MCF 10A (cell line): ENCODE results near the gene LRP1B. TPM values are rescaled to one million over a fixed set of nuclear protein-coding genes. Genes with fewer than 3 reads are reported as not detected.

Source experiments
- BruUV-seq: library from RNA; stranded (reverse); fragments of 400-500 nt; replicated peaks from 2 replicates; lab custom pipeline; 2021; lab: Mats Ljungman, UMichigan
- CTCF ChIA-PET: fragments of 300-600 bp; sonication (Branson Sonifier 250); formaldehyde crosslinking; extraction: SDS; loops from one replicate; lab custom pipeline; 2021; ENCODE audit warnings: antibody characterized with exemption, inconsistent platforms; lab: Yijun Ruan, JAX
- POLR2A ChIA-PET: fragments of 300-600, 350-650 bp; sonication (Branson Sonifier 250); formaldehyde crosslinking; extraction: SDS; loops from one replicate; lab custom pipeline; 2020; ENCODE audit warnings: antibody characterized with exemption, inconsistent platforms; lab: Yijun Ruan, JAX
- DNase-seq: peaks from one replicate; pipeline ENCODE4 v3.0.0-alpha.2; 2018; ENCODE audit not compliant: unreplicated experiment
- H3K27ac Mint-ChIP-seq: one replicate; pipeline ENCODE4 v1.8.0; 2022; ENCODE audit warnings: mild to moderate bottlenecking, low read depth, mixed read lengths; ENCODE audit not compliant: unreplicated experiment
- H3K27me3 Mint-ChIP-seq: one replicate; pipeline ENCODE4 v1.8.0; 2022; ENCODE audit warnings: mixed read lengths; ENCODE audit not compliant: insufficient read depth, unreplicated experiment
- H3K36me3 Mint-ChIP-seq: one replicate; pipeline ENCODE4 v1.8.0; 2022; ENCODE audit warnings: mild to moderate bottlenecking, moderate library complexity, mixed read lengths; ENCODE audit not compliant: insufficient read depth, unreplicated experiment
- H3K4me1 Mint-ChIP-seq: one replicate; pipeline ENCODE4 v1.8.0; 2022; ENCODE audit warnings: mixed read lengths; ENCODE audit not compliant: insufficient read depth, unreplicated experiment
- H3K4me3 Mint-ChIP-seq: one replicate; pipeline ENCODE4 v1.8.0; 2022; ENCODE audit warnings: mild to moderate bottlenecking, moderate library complexity, mixed read lengths; ENCODE audit not compliant: unreplicated experiment
- H3K9me3 Mint-ChIP-seq: one replicate; pipeline ENCODE4 v1.8.0; 2022; ENCODE audit warnings: mixed read lengths; ENCODE audit not compliant: unreplicated experiment
- CTCF ChIP-seq: fragments of 200-600 bp; IDR thresholded peaks from one replicate; pipeline ENCODE4 v1.8.0; 2022; ENCODE audit warnings: antibody characterized with exemption, mild to moderate bottlenecking; ENCODE audit not compliant: unreplicated experiment
- intact Hi-C: fragments of 100-400 bp; cut with micrococcal nuclease; formaldehyde crosslinking; loops from 2 replicates; pipeline ENCODE4 v1.14.1; 2022
- total RNA-seq: library from RNA; stranded (reverse); gene quantifications from 2 replicates; pipeline ENCODE4 v1.2.3, GENCODE V29; 2022

LRP1B gene
- total RNA-seq, 1 experiment from 2014 or later: not detected

GRCh38 chr2:141923657-141924056 lies 207.2 kb downstream of the LRP1B start:
- ChIA-PET CTCF (interaction anchor here (0.7 kb wide), 2 partner anchors 12 to 1944 kb away, joined by 3 to 4 read pairs; no protein-coding TSS in a partner anchor), POLR2A (no interaction called here)
- no TSS peak for BruUV-seq
- Mint-ChIP-seq H3K27me3 (peaks cover 44% of the 10 kb centered on the region), H3K36me3 (peaks cover 8% of the 10 kb centered on the region), H3K9me3 (no peaks in the 10 kb centered on the region), H3K27ac (no peak overlapping the region), H3K4me3 (no peak overlapping the region), H3K4me1 (no peaks in the 10 kb centered on the region)
- no peak for TF ChIP-seq CTCF
- intact Hi-C loops: no loop called here
- no peak for DNase-seq

- H3K4me1 Mint-ChIP-seq: no peaks in the 10 kb centered on the region
- DNase-seq: peak; percentile 56
- POLR2A ChIA-PET: no interaction called here
- H3K27ac Mint-ChIP-seq: no peak overlapping the region
- no peaks in the 10 kb centered on the region for H3K36me3 Mint-ChIP-seq
- H3K4me3 Mint-ChIP-seq: no peak overlapping the region
- intact Hi-C loops: loop anchor here (10.0 kb wide), 2 partner anchors 233 to 1327 kb away; no protein-coding TSS in a partner anchor
- no peaks in the 10 kb centered on the region for H3K9me3 Mint-ChIP-seq
- CTCF ChIA-PET: interaction anchor here (0.5 to 2.0 kb wide), 16 partner anchors 10 to 1504 kb away, joined by 3 to 18 read pairs (median 4); no protein-coding TSS in a partner anchor
- no TSS peak for BruUV-seq
- H3K27me3 Mint-ChIP-seq: peaks cover 53% of the 10 kb centered on the region
- peak; percentile 44 for TF ChIP-seq CTCF
These were observed 219.2 kb downstream of the LRP1B start for GRCh38 chr2:141911485-141912066.

- CTCF ChIA-PET: no interaction called here
- TF ChIP-seq CTCF: no peak
- no peaks in the 10 kb centered on the region for H3K4me1 Mint-ChIP-seq
- no peak overlapping the region for H3K27ac Mint-ChIP-seq
- no peak overlapping the region for H3K4me3 Mint-ChIP-seq
- POLR2A ChIA-PET: interaction anchor here (0.5 kb wide), 1 partner anchor 146 kb away, joined by 4 read pairs; no protein-coding TSS in a partner anchor
- intact Hi-C loops: no loop called here
- peaks cover 24% of the 10 kb centered on the region for H3K27me3 Mint-ChIP-seq
- DNase-seq: no peak
- BruUV-seq: no TSS peak
- H3K9me3 Mint-ChIP-seq: no peaks in the 10 kb centered on the region
- H3K36me3 Mint-ChIP-seq: no peaks in the 10 kb centered on the region
These were observed 224.1 kb downstream of the LRP1B start for GRCh38 chr2:141906678-141907077.

GRCh38 chr2:141900826-141901225 lies 230.0 kb downstream of the LRP1B start:
- intact Hi-C loops: no loop called here
- no peak for DNase-seq
- Mint-ChIP-seq H3K27me3 (peaks cover 52% of the 10 kb centered on the region), H3K27ac (no peak overlapping the region), H3K4me1 (no peaks in the 10 kb centered on the region), H3K9me3 (no peaks in the 10 kb centered on the region), H3K4me3 (no peak overlapping the region), H3K36me3 (no peaks in the 10 kb centered on the region)
- POLR2A ChIA-PET: no interaction called here
- CTCF ChIA-PET: no interaction called here
- no TSS peak for BruUV-seq
- no peak for TF ChIP-seq CTCF
